GM19099 (cell line): ENCODE results near the gene SSR3.

Source experiments
- POLR2A ChIP-seq: IDR thresholded peaks from 3 replicates; pipeline ENCODE4 v1.6.1; 2011; ENCODE audit warnings: low read depth; ENCODE audit not compliant: insufficient read length; ENCODE audit errors: extremely low read depth

SSR3 gene

DNA sequence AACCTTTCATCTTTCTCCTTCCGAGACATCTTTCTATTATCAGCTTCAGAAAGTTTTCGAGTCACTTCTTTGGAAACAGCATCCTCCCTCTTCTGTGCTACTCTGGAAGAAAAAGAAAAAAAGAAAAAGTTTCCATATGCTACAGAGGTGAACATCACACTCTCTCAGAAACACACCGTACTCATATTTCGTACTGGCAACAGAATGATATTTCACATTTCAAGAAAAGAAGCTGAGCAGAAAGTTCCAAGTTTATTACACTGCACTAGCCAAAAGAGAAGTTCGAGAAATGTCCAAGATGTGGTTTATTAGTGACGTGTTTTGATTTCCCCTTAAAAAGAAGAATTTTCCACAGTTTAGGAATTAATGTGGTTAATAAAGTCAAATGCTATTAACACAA is 6.0 kb downstream of the SSR3 start:
- no peak for TF ChIP-seq POLR2A

DNA sequence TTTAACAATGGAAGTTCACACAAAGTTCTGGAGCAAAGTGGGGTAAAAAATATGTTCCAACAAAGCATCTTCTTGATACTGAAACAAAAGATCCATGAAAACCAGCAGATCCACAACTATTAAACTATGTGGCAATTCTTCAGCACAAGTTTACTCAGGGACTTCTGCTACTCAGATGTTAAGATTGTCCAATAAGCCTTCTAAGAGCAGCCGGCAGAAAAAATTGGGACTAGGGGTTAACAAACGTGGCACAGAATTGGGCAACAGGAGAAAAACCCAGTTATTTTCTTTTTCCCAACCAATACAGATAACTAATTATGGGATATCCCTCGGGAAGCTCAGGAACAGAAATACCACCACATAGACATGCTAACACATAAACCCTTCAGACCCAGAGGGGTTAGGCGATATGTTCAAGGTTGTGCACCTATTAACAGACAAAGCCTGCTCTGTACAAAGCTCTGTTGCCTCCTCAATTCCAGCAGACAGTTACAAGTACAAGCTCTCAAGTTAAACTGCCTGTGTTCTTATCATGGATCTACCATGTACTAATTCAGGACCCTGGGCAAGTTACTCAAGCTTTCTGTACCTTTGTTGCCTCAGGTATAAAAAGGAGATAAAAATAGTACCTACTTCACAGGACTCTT is 6.8 kb downstream of the SSR3 start:
- no peak for TF ChIP-seq POLR2A

DNA sequence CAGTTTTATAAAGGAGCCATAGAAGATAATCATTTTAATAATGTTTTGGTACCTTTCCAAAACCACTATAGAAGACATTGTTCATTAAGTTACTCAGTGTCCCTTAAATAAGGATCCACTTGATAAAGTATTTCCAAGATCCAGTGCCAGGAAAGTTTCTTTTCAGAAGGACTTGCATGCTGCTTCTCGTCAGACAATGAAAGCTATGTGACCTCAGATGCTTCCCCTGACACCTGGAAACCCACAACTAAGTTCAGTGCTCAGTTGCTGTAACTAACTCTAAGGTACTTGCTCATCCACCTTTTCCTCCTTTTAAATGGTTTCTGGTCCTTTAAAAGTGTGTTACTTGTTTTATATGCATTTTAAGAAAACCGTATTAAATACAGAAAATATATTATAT is 7.3 kb downstream of the SSR3 start:
- TF ChIP-seq POLR2A = no peak

DNA sequence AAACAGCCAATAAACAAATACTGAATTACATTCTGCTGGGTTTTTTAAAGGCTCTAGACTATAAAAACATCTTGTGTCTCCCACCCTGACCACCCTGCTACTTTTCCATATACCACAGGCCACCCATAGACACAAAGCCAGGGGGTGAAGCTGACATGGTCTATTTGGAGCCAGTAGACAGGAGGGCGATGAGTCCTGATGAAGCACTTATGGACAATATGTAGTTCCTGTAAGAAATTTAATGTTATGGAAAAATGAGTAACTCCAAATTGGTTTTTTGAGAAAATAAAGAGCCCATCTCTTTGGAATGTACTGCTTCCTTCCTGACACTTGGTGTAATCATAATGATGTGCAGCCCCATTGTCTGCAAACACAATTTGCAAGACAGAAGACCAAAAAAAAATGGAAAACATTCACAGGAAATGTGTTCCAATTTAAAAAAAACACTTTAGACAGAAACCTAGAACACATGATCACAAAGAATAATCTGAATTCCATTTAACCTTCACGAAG is 11.8 kb downstream of the SSR3 start:
- no peak for TF ChIP-seq POLR2A

DNA sequence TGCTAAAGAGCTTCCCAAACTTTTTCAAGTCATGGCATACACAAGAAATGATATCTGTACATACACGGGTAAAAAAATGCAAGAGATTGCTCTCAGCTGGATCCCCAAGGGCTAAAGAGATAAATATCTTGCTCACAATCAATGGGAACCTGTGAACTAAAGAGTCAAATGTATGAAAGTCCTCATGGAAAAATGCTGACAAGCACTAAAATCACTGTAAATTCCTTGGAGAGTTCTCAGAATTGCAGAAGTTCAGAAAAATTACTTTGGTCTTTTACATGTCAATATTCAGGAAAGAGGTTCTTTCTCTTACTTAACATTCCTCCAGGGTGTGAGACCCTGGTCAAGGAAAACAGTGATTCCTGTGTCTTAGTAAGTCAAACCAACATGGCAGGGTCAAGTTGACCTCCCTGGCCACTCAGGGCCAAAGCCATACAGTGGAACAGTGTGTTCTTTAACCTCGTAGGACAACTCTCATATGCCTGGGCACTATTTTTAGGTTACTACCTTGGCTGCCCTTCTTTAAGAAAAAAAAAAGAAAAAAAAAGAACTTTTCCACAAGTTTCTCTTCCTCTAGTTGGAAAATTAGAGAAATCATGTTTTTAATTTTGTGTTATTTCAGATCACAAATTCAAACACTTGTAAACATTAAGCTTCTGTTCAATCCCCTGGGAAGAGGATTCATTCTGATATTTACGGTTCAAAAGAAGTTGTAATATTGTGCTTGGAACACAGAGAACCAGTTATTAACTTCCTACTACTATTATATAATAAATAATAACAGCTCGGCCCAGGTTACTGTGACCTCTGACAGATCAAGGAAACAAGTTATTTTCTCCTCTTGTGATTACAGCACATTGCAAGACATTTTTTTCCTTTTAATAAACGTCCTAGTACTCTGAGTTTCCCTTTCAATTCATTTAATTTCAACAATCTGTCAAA is 12.5 kb downstream of the SSR3 start:
- TF ChIP-seq POLR2A = no peak

DNA sequence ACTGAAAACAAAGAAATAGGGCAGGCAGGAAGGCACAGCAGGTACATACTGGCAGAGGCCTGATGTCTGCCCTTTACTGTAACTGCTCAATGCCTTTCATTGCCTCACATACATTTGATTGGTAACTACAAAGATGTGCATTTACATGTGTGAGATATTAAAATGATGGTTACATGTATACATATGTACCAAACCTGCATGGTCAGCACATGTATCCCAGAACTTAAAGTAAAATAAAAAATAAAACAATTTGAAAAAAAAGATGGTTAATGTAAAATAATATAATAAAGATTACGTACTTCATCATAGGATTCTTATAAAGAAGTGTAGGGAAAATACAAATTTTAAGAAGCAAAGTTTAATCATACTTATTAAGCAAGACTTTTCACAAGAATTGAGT is 15.1 kb downstream of the SSR3 start:
- TF ChIP-seq POLR2A = no peak

DNA sequence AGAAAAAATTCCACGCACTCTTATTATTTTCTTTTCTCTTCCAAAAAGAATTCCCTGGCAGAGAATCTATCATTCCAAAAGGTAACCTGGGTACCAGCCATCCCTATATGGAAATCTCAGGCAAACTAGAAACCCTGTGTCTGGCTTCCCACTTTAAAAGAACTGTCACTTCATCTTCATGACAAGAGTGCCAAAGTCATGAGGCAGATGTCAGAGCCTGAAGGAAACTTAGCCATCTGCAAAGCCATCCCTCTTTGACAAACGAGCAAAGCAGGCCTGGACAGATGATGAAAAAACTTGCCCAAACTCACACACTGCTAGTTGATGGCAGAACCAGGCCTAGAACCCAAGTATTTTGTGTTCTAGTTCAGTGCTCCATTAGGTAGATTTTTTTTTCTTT is 15.9 kb downstream of the SSR3 start:
- no peak for TF ChIP-seq POLR2A

DNA sequence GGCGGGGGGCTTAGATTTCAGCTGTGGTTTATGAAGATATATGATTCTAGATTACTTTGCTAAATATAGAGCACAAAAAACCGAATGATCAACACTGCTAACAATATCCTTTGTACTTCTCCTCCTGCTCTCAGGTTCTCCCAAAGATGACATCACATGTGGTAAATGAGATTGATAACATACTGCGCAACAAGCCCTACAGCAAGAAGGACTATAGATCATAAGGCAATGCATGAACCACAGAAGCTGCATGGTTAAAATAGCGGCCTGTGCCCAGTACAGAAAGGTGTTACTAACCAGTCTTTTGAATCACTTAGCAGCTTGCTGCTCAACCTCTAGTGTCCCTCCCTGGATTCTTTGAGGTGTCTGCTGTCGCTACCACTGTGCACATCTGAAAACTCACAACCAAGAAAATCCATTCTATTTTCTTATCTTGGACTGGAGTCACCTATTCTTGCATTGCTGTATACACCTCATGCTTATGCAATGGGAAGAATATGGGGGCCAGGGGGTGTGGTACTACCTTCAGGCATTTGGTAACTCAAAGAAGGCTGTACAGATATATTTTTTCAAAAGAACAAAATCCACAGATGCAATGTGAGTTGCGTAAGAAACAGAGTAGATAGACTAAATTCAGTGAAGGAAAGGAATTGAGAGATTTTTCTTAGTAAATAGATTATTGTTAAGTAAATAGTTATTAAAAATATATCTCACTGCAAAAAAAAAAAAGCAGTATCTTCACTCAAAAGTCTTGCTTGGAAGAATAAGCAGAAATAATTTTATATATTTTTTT is 18.2 kb downstream of the SSR3 start:
- no peak for TF ChIP-seq POLR2A

DNA sequence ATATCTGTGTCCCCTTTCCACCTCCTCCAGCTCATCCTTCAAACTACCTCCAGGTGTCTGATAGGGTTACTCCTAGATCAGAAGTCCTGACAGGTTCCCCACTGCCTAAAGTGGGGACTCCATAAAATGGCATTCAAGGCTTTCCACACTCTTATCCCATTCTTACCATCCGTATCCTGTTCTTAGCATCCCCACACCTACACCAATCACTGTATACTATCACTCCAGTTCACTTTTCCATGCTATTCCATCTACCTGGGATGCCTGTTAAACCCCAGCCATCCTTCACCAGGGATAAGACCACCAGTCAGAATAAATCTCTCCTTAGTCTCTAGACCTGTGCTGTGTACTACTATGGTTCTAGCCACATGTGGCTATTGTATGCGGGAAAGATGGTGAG is 19.1 kb downstream of the SSR3 start:
- no peak for TF ChIP-seq POLR2A

DNA sequence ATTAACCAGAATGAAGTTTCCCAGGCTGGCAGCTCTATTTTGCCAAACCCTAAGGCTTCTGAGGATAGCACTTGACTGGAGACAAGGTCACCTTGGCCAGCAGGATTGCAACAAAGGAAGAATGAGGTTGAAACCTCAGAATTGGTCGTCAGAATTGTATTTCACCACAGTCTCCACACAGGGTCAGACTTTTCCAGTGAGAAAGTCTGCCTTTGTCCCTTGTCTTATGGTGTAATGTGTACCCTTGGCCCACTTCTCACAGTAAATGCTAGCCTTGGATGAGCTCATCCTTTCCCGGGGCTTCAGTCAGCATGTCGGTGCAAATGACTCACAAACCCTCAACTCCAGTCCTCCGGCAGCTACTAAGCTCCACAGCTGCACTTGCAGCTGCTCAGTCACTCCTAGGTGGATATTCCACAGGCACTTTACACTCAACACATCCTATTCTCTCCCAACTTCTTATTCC is 19.7 kb downstream of the SSR3 start:
- TF ChIP-seq POLR2A = no peak

DNA sequence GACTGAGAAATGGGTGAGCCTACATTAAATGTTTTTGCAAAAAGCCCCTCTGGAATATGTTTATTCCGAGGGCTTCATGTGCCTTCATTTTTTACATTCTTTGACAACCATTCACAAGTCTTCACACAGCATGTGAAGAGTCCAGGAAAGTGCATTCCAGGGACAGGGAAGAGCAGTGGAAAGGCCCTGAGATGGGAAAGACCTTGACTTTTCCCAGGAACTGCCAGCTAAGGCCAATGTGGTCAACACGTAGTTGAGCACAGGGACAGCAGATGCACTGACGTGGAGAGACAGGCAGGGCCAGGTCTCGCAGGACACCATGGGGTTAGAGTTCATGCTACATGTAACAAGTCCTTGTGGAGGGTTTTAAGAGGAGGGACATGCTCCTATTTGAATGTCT is 21.7 kb downstream of the SSR3 start:
- no peak for TF ChIP-seq POLR2A

DNA sequence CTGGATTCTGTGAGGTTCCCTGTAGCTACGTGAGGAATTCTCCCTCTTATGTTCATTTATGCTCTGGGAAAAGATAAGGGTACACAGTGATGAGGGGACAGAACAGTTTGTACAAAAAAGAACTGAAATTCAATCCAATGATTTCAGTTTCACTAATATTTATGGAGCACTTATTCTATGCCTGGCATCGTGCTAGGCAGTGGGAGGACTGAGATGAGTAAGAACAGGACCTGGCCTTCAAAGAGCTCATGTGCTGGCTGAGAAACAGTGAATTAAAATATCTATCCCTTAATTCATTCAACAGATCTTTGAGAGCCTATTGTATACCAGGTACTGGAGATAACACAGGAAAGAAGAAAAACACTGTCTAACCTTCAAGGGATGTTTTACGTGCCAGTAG is 22.2 kb downstream of the SSR3 start:
- TF ChIP-seq POLR2A = no peak

DNA sequence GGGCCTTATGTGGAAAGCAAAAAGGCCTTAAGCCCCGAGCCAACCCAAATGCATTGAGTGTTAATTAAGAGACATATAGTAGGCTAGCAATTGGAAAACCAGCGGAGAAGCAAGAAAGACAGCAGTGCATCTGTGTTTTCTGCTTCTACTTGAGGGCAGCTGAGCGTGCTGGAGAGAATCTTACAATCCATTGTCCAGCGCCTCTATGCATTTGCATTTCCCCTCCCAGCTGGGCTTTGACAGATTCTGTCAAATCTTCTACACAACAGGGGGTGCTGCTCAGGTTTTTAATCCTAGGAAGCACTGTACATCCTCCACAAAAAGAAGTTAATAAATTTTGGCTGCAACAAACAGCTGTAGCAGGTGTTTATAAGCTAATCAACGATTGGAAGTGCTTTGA is 23.9 kb downstream of the SSR3 start:
- TF ChIP-seq POLR2A = no peak

DNA sequence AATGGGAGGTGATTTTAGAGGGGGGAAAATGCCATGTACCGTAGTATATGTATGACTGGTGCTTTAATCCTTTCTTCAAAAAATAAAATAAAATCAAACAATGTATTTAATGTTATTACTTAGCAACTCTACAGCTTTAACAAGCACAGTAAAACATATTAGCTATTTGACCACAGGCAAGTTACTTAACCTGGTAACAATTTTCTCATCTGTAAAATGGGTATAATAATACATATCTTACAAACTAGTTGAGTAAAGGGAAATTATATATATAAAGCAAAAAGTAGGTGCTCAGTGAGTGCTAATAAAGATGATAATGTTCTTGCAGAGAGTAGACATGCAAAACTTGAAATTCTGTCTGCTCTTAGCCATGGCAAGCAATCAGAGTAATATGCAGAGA is 27.9 kb downstream of the SSR3 start:
- TF ChIP-seq POLR2A = no peak

DNA sequence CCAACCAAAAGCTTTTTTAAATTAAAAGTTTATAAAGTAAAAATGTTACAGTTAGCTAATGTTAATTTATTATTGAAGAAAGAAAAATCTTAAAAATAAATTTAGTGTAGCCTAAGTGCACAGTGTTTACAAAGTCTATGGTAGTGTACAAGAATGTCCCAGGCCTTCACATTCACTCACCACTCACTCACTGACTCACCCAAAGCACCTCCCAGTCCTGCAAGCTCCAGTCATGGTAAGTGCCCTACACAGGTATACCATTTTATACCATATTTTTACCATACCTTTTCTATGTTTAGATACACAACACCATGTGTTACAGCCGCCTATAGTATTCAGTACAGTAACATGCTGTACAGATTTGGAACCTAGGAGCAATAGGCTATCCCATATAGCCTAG is 29.1 kb downstream of the SSR3 start:
- no peak for TF ChIP-seq POLR2A
